Measurements from ENCODE around the gene PRIM2.
"Not testable (repeated sequence)": the region's sequence is repeated elsewhere in the genome, so short reads cannot be mapped to it uniquely, and the experiment has no call there.

DNA sequence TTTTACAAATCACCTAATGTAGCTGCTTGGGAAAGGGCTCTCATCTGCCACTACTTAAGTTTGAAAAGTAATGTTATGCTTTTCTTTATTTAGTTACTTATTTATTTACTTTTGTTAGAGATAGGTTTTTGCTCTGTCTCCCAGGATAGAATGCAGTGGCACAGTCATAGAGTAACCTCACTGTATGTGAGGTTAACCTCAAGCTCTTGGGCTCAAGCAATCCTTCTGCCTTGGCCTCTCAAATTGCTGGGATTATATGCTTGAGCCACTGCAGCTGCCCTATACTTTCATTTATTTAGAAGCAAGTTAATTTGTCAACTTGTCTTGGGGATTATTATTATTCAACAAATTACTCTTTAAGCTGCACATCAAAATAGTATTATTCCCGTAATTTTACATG lies 255.4 kb downstream of the PRIM2 start:
- TF ChIP-seq, protein P1, sequence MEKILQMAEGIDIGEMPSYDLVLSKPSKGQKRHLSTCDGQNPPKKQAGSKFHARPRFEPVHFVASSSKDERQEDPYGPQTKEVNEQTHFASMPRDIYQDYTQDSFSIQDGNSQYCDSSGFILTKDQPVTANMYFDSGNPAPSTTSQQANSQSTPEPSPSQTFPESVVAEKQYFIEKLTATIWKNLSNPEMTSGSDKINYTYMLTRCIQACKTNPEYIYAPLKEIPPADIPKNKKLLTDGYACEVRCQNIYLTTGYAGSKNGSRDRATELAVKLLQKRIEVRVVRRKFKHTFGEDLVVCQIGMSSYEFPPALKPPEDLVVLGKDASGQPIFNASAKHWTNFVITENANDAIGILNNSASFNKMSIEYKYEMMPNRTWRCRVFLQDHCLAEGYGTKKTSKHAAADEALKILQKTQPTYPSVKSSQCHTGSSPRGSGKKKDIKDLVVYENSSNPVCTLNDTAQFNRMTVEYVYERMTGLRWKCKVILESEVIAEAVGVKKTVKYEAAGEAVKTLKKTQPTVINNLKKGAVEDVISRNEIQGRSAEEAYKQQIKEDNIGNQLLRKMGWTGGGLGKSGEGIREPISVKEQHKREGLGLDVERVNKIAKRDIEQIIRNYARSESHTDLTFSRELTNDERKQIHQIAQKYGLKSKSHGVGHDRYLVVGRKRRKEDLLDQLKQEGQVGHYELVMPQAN (conservative IDR thresholded peaks at IDR 0.05) = not testable (repeated sequence)
- TF ChIP-seq POLR2A (IDR thresholded peaks at IDR 0.05; ENCODE audit: low read depth, low read length); HCFC1 (IDR thresholded peaks at IDR 0.05; ENCODE audit: low read length); MXI1 (IDR thresholded peaks at IDR 0.05; ENCODE audit: low read depth, low read length); ATF7 (IDR thresholded peaks at IDR 0.05; ENCODE audit: low read depth); POLR2AphosphoS5 (IDR thresholded peaks at IDR 0.05; ENCODE audit: low read length): not testable (repeated sequence)
- TF ChIP-seq, protein P2, sequence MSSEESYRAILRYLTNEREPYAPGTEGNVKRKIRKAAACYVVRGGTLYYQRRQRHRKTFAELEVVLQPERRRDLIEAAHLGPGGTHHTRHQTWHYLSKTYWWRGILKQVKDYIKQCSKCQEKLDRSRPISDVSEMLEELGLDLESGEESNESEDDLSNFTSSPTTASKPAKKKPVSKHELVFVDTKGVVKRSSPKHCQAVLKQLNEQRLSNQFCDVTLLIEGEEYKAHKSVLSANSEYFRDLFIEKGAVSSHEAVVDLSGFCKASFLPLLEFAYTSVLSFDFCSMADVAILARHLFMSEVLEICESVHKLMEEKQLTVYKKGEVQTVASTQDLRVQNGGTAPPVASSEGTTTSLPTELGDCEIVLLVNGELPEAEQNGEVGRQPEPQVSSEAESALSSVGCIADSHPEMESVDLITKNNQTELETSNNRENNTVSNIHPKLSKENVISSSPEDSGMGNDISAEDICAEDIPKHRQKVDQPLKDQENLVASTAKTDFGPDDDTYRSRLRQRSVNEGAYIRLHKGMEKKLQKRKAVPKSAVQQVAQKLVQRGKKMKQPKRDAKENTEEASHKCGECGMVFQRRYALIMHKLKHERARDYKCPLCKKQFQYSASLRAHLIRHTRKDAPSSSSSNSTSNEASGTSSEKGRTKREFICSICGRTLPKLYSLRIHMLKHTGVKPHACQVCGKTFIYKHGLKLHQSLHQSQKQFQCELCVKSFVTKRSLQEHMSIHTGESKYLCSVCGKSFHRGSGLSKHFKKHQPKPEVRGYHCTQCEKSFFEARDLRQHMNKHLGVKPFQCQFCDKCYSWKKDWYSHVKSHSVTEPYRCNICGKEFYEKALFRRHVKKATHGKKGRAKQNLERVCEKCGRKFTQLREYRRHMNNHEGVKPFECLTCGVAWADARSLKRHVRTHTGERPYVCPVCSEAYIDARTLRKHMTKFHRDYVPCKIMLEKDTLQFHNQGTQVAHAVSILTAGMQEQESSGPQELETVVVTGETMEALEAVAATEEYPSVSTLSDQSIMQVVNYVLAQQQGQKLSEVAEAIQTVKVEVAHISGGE (CRISPR knock-in tag; IDR thresholded peaks at IDR 0.05) = not testable (repeated sequence)
- TF ChIP-seq, protein P3, sequence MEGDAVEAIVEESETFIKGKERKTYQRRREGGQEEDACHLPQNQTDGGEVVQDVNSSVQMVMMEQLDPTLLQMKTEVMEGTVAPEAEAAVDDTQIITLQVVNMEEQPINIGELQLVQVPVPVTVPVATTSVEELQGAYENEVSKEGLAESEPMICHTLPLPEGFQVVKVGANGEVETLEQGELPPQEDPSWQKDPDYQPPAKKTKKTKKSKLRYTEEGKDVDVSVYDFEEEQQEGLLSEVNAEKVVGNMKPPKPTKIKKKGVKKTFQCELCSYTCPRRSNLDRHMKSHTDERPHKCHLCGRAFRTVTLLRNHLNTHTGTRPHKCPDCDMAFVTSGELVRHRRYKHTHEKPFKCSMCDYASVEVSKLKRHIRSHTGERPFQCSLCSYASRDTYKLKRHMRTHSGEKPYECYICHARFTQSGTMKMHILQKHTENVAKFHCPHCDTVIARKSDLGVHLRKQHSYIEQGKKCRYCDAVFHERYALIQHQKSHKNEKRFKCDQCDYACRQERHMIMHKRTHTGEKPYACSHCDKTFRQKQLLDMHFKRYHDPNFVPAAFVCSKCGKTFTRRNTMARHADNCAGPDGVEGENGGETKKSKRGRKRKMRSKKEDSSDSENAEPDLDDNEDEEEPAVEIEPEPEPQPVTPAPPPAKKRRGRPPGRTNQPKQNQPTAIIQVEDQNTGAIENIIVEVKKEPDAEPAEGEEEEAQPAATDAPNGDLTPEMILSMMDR (IDR thresholded peaks at IDR 0.05 in 2 of 3, conservative IDR thresholded peaks at IDR 0.05 in 1 of 3; ENCODE audit: control insufficient read depth in 2 of 3, extremely low read depth in 1 of 3, insufficient read depth in 1 of 3, low read depth in 3 of 3, low read length in 3 of 3) = not testable (repeated sequence)
